HS-5 (cell line): ENCODE measurements around the gene XKR7.
A peak's percentile ranks its signal among the peaks of the same experiment; 100 is the strongest.
"Not testable (repeated sequence)": the region's sequence is repeated elsewhere in the genome, so short reads cannot be mapped to it uniquely, and the experiment has no call there.

Experiments used
- DNase-seq: peaks from one replicate; pipeline ENCODE4 v3.0.0-alpha.2; 2012; ENCODE audit warnings: low read depth

XKR7 gene

DNA sequence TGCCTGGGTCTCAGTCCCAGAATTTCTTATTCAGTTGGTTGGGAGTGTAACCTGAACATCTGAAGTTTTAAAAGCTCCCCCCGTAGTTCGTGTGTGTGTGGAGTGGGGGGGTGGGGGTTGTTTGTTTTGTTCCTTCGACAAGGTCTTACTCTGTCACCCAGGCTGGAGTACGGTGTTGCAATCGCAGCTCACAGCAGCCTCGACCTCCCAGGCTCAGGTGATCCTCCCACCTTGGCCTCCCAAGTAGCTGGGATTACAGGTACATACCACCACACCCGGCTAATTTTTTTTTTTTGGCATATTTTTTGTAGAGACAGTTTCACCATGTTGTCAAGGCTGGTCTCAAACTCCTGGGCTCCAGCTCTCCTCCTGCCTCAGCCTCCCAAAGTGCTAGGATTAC is 45.4 kb downstream of the XKR7 start:
- DNase-seq, result no peak

DNA sequence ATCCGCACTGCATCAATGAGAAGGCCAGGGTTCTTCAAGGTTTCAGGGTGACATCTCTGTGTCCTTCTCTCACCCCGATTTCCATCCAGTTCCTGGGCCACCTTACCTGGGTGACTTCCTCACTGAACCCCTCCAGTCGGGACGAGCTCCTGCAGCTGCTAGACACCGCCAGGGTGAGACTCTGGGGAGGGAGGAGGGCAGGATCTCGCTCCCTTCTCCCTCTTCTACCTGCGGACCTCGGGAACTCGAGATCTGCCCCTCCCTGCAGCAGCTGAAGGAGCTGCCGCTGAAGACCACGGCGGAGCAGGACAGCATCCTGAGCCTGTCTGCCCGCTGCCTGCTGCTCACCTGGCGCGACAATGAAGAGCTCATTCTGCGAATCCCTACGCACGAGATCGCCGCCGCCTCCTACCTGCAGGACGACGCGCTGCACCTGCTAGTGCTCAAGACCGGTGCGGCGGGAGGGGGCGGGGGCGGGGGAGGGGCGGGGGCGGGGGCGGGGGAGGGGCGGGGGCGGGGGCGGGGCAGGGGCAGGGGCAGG is 49.8 kb downstream of the XKR7 start:
- no peak for DNase-seq

DNA sequence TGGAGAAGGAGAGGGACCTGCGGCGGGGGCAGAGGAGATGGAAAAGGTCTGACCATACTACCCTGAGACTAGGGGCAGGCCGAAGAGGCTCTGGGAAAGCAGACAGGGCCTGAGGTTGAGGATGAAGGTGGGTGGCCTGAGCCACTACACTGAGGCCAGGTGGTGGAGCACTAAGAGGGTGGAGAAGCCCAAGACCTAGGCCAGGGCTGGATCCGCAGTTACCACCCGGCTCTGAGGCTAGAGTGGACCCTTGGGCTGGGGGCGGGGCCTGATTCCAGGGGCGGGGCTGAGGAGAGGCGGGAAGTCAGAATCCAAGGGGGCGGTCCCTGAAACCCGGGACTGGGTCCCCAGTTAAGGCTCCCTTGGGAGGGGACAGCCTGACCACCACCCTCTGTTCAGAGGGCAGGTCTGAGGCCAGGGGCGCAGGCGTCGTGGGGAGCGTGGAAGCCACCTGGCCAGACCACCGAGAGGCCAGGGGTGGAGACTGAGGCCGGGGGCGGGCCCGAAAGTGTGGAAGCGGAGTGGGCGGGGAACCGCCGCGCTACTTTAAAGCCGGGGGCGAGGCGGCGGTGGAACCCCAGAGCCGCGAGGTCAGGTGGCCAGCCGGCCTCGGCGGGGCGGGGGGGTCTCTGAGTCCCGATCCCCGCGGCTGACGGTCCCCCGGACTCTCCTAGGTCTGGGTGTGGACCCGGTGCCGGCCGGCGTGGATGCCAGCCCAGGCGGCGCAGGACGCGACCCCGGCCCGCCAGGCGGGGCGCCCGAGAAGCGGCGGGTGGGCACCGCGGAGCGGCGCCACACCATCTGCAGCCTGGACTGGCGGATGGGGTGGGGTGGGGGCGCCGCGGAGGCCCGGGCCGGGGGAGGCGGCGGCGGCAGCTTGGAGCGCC is 50.6 kb downstream of the XKR7 start:
- DNase-seq, result no peak

DNA sequence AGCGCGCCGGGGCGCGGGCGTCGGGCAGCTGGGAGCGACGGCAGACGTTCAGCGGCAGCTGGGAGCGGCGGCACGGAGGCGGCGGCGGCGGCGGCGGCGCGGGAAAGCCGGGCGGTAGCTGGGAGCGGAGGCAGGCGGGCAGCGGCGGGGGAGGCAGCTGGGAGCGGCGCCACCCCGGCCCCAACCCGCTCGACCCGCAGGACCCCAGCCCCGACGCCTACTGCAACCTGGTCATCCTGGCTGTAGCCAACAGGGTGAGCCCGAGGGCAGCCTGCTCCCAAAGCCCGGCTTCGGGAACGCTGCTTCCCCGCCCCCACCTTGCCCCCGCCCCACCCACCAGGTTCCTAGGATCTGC is 51.2 kb downstream of the XKR7 start:
- DNase-seq, result no peak

DNA sequence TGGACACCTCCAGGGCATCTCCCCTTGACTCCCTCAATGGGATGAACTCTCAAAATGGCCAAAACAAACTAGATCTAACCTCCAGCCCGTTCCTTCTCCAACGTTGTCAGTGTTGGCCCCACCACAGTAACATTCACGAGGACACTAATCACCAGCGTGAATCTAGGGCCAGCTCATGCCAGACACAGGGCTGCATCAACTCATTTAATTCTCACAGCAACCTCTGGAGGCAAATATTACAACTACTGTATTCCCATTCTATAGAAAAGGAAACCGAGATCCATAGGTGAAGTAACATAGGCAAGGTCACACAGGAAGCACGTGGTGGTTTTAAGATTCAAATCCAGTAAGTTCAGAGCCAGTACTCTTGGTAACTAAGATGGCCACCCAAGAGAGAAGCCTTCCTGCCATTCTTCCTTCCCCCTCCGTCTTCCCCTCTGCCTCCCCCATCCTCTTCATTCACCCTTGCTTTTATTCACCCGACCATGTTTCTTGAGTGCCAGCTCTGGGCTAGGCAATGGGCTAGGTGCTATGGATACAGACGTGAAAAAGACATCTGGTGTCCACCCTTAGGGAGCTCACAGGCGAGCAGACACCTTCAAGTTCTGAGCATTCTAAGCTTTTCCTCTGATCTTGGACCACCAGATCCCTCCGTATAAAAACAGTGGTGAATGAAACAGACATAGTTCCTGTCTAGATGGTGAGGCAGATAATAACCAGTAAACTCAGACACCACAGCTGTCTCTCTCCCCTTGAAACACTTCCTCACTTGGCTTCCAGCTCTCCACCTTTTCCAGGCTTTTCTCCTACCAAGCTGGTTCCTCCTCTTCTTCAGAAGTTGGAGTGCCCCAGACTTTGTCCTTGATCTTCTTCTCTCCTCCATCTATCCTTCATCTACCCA is 51.9 kb downstream of the XKR7 start:
- DNase-seq, result no peak

- DNase-seq, result no peak
Measured at GRCh38 chr20:32021091-32021490, 53.1 kb downstream of the XKR7 start.

DNA sequence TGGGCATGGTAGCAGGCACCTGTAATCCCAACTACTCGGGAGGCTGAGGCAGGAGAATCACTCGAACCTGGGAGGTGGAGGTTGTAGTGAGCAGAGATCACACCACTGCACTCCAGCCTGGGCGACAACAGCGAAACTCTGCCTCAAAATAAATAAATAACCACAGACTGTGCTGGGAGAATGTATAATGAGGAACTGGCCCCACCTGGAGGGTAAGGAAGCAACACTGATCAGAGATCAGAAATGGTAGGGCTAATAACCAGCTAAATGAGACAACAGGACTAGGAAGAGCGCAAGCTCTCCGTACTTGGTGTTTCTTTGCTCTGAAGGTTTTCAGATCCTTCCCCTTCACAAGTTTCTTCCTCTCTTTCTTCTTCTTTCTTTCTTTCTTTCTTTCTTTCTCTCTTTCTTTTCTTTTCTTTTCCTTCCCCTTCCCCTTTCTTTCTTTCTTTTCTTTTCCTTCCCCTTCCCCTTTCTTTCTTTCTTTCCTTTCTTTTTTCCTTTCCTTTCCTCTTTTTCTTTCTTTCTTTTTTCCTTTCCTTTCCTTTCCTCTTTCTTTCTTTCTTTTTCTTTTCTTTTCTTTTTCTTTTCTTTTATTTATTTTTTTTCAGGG is 56.8 kb downstream of the XKR7 start:
- DNase-seq, result no peak

GRCh38 chr20:32027643-32028042 is 59.7 kb downstream of the XKR7 start:
- DNase-seq, result no peak

- no peak for DNase-seq
Measured at GRCh38 chr20:32028647-32029372, 60.9 kb downstream of the XKR7 start.

- DNase-seq, result no peak
Measured at GRCh38 chr20:32029561-32029960, 61.6 kb downstream of the XKR7 start.

GRCh38 chr20:32031007-32031958 is 63.3 kb downstream of the XKR7 start:
- DNase-seq, result peak; percentile 58

GRCh38 chr20:32033316-32033715 is 65.4 kb downstream of the XKR7 start:
- DNase-seq, result no peak

DNA sequence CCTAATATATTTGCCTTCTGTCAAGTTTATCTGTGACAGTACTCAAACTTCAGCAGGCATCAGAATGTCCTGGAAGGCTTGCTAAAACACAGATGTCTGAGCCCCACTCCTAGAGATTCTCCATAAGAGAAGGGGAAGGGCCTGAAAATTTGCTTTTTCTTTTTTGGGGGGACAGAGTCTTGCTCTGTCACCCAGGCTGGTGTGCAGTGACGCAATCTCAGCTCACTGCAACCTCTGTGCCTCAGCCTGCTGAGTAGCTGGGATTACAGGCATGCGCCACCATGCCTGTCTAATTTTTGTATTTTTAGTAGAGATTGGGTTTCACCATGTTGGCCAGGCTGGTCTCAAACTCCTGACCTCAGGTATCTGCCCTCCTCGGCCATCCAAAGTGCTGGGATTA is 65.8 kb downstream of the XKR7 start:
- DNase-seq, result not testable (repeated sequence)

DNA sequence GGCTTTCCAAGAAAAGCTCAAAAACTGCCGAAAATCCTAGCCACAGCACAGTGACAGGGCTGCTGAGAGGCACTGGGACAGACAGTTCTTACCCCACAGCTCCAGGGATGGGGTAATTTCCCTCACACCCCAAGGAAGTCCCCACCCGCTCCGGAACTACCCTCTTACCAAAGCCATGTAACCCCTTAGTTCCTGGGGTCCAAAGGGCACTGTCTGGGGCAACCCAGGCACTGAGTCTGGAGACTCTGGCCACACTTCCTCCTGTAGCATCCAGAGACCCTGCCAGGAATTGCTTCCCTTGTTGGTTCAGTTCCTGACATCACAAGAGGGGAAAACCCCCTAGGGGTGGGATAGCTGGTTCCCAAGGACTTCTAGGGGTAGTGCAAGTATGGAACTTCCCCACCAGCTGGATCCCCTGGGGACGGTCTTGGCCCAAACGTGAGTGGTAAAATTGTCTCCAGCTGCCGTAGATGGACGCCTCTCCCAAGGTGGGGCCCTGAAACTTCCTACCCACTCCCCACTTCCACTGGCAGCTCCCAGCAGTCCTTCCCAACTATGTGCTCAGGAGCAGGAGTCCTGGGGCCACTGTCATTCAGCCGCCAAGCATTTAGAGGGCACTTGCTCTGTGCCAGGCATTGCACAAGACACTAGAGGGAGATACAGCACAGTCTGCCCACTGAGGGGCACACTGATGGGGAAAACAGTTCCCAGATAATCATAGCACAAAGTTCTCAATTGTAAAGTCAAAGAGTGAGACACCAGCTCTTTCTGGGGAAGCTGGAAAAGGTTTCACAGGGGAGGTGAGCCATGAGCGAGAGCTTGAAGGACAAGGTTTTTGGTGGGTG is 66.9 kb downstream of the XKR7 start:
- DNase-seq, result no peak

DNA sequence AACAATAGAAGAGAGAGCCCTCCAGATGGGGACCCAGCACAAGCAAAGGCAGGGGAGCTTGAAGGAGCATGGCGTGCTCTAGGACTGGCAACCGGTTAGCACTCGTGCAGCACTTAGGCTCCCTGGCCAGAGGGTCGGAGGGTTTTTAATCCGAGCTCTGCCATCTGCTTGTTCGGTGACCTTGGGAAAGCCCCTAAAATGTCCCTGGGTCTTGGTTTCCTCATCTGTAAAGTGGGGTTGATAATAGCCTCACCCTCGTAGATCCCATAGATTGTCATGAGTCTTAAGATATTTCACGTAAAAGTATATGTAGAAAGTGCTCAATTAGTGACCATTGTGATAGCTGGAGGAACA is 67.5 kb downstream of the XKR7 start:
- no peak for DNase-seq

- DNase-seq, result no peak
Measured at GRCh38 chr20:32036252-32036651, 68.3 kb downstream of the XKR7 start.

DNA sequence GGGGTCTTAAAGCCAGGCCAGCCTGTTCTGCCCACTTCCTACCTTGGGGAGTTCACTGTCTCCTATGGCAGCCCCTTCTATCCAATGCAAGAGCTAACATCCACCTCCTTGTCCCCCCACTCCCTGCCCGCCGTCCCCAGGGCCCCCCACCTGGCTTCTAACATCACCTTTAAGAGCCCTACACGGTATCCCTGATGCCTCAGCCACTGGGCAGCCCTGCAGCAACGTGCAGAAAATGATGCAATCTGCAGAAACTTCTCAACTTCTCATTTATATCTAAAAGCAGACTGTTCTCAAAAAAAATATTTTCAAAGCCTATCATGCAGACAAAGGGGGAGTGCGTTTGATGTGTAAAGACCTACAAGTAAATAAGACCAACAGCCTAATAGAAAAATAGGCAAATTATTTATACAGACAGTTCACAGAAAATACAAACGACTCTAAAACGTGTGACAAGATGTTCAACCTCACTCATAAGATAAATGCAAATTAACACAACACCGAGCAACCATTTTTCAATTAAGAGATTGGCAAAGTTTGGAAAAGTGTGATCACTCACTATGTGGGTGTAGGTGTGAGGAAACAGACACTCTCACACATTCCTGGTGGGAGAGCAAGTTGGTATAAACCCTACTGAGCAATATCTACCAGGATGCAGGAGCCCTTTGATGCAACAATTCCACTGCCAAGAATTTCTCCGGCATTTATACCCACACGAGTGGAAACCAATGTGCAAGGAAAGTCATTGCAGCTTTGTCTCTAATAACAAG is 69.0 kb downstream of the XKR7 start:
- DNase-seq, result no peak

DNA sequence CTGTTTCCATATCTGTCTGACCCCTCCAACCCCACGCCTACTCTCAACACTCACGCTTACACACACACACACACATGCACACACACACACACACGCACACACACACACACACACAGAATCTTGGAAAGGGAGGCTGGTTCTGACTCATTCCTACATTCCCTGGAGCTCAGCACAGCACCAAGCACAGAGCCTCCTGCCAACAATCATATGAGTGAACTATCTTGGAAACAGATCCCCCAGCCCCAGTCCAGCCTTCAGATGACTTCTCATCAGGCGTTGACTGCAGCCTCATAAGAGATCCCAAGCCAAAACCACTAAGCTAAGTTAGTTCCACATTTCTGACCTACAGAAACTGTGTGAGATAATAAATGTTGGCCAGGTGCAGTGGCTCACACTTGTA is 70.0 kb downstream of the XKR7 start:
- no peak for DNase-seq
